Esophagus muscularis mucosa (tissue), 4 donors: ENCODE results near the gene ZNF423. TPM values are rescaled to one million over a fixed set of nuclear protein-coding genes. Genes with fewer than 3 reads are reported as not detected.

ENCODE experiments used
- small RNA-seq, 3 donors: library from RNA; depleted of rRNA; stranded (forward); fragments of <200 nt; gene quantifications; one replicate each; pipeline ENCODE3, GENCODE V24; 2016
- total RNA-seq, 4 donors: library from RNA; depleted of rRNA; stranded (reverse); fragments of >200 nt; gene quantifications; one replicate each; pipeline versions ENCODE4 v1.1.0 to v1.2.1, GENCODE V29; 2016

Gene ZNF423
- total RNA-seq, 4 donors from 2014 or later = 8.7 to 22.5 (median 10.3) TPM

Small RNA genes lying within 50 kb of the gene (small RNA-seq; reads per million reads assigned to genes)
- gene MRPS21P7 = 0 reads per million in 3 donors
- gene MRPS21P8 = 0 reads per million in 3 donors

Other genes with a start within 250 kb of the ZNF423 start
- gene CNEP1R1, start 169.1 kb upstream of the ZNF423 start, total RNA-seq = 10 to 100 TPM; 11.2 to 18.7 (median 14.2) TPM
- gene HEATR3, start 209.9 kb upstream of the ZNF423 start, total RNA-seq = 10 to 100 TPM in 3 of 4 donors, 1 to 10 TPM in 1; 10.0 to 25.7 (median 12.4) TPM